ENCODE results near the gene NUDT12.

The NUDT12 gene

DNA sequence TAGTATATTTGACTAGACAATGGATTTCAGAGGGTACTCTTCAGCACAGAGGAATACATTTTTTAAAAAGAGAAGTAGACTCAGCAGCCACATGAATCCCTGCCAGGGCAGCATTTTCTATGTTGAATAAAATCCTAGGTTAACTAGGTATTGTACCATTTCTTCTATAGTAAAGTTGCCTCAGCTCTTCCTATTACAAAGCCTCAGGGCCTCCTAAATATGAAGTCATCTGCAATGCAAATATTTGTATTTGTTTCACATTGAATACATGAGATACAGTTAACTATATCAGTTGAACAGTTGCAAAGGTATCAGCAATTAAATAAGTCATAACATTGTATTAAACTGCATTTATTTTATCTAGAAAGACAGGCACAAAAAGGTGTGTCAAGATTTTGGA, 59.5 kb downstream of the NUDT12 start:
- no peak for TF ChIP-seq EGR1 (IDR thresholded peaks at IDR 0.05)
- TF ChIP-seq, protein P1, sequence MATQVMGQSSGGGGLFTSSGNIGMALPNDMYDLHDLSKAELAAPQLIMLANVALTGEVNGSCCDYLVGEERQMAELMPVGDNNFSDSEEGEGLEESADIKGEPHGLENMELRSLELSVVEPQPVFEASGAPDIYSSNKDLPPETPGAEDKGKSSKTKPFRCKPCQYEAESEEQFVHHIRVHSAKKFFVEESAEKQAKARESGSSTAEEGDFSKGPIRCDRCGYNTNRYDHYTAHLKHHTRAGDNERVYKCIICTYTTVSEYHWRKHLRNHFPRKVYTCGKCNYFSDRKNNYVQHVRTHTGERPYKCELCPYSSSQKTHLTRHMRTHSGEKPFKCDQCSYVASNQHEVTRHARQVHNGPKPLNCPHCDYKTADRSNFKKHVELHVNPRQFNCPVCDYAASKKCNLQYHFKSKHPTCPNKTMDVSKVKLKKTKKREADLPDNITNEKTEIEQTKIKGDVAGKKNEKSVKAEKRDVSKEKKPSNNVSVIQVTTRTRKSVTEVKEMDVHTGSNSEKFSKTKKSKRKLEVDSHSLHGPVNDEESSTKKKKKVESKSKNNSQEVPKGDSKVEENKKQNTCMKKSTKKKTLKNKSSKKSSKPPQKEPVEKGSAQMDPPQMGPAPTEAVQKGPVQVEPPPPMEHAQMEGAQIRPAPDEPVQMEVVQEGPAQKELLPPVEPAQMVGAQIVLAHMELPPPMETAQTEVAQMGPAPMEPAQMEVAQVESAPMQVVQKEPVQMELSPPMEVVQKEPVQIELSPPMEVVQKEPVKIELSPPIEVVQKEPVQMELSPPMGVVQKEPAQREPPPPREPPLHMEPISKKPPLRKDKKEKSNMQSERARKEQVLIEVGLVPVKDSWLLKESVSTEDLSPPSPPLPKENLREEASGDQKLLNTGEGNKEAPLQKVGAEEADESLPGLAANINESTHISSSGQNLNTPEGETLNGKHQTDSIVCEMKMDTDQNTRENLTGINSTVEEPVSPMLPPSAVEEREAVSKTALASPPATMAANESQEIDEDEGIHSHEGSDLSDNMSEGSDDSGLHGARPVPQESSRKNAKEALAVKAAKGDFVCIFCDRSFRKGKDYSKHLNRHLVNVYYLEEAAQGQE (IDR thresholded peaks at IDR 0.05; ENCODE audit: low read depth) = no peak
- no peak for TF ChIP-seq EP300 (IDR thresholded peaks at IDR 0.05; ENCODE audit: borderline replicate concordance)
- TF ChIP-seq, protein P2, sequence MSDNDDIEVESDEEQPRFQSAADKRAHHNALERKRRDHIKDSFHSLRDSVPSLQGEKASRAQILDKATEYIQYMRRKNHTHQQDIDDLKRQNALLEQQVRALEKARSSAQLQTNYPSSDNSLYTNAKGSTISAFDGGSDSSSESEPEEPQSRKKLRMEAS (IDR thresholded peaks at IDR 0.05) = no peak
- no peak for TF ChIP-seq ZBTB7A (IDR thresholded peaks at IDR 0.05; ENCODE audit: low read depth)
- no peak for TF ChIP-seq YY1 (IDR thresholded peaks at IDR 0.05; ENCODE audit: low read depth)
- no peak for TF ChIP-seq NFIC (IDR thresholded peaks at IDR 0.05)
- TF ChIP-seq TCF12 (IDR thresholded peaks at IDR 0.05; ENCODE audit: low read depth) = no peak
- no peak for TF ChIP-seq CEBPB (IDR thresholded peaks at IDR 0.05)
- no peak for TF ChIP-seq TAF1 (IDR thresholded peaks at IDR 0.05; ENCODE audit: low read depth)

DNA sequence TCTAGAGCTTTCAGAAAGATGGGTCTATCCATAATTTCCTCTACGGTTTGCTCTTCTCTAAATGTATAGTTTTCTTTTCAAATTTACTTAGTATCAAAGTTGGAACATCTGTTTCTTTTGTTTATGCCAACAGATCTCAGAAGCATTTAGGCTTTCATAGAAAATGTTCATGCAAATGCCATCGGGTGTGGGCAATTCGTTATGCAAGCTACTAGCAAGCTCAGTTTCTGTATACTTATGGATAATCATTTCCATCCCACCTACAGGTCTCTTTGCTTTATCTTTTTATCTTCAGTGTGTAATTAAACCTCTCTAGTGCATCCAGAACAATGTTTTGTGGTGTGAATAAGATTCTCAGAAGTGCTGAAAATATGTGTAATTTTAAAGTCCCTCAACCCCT, 59.9 kb downstream of the NUDT12 start:
- TF ChIP-seq CREB1 (IDR thresholded peaks at IDR 0.05; ENCODE audit: low read depth) (no peak), ZBTB7A (IDR thresholded peaks at IDR 0.05; ENCODE audit: low read depth) (no peak)

Measured in Ishikawa (cell line).